Body of pancreas (tissue), 4 donors: ENCODE measurements around the gene MADCAM1.

Experiments
- CTCF ChIP-seq, 7 experiments: fragments of 450-650 bp in 4 of 7; fragments of 200-600 bp in 3 of 7; sonication (generic) in 3 of 7; IDR thresholded peaks; one replicate each; pipeline ENCODE4 v1.5.1; 2016 to 2019; ENCODE audit warnings: antibody characterized with exemption in 7 of 7
- POLR2A ChIP-seq, 3 donors: fragments of 450-650 bp; IDR thresholded peaks; one replicate each; pipeline ENCODE4 v1.6.1; 2016; ENCODE audit warnings: antibody characterized with exemption in 3 of 3, mild to moderate bottlenecking in 2 of 3

GRCh38 chr19:533364-534058 is 37.2 kb downstream of the MADCAM1 start:
- no peak for TF ChIP-seq POLR2A (IDR thresholded peaks at IDR 0.05)
- no peak for TF ChIP-seq CTCF (IDR thresholded peaks at IDR 0.05)
